ENCODE data around the gene HS6ST1.
A peak's percentile ranks its signal among the peaks of the same experiment; 100 is the strongest.

The HS6ST1 gene

GRCh38 chr2:128341621-128342020, 23.0 kb upstream of the HS6ST1 start:
- H3K4me1 Mint-ChIP-seq (ENCODE audit: low read depth): no peaks in the 10 kb centered on the region
- peaks cover 3% of the 10 kb centered on the region for H3K27me3 Mint-ChIP-seq (ENCODE audit: low read depth)
- peaks cover 26% of the 10 kb centered on the region for H3K9me3 Mint-ChIP-seq
- no peak overlapping the region for H3K4me3 Mint-ChIP-seq
- H3K27ac Mint-ChIP-seq: no peak overlapping the region
- peaks cover 1% of the 10 kb centered on the region for H3K36me3 Mint-ChIP-seq (ENCODE audit: low read depth)

GRCh38 chr2:128332091-128332634, 13.5 kb upstream of the HS6ST1 start:
- Mint-ChIP-seq H3K4me3 (no peak overlapping the region), H3K27me3 (ENCODE audit: low read depth) (peaks cover 7% of the 10 kb centered on the region), H3K9me3 (peaks cover 24% of the 10 kb centered on the region), H3K27ac (no peak overlapping the region), H3K36me3 (ENCODE audit: low read depth) (peaks cover 4% of the 10 kb centered on the region), H3K4me1 (ENCODE audit: low read depth) (no peaks in the 10 kb centered on the region)

- peaks cover 4% of the 10 kb centered on the region for H3K36me3 Mint-ChIP-seq (ENCODE audit: low read depth)
- peaks cover 24% of the 10 kb centered on the region for H3K9me3 Mint-ChIP-seq
- H3K27ac Mint-ChIP-seq: no peak overlapping the region
- no peaks in the 10 kb centered on the region for H3K4me1 Mint-ChIP-seq (ENCODE audit: low read depth)
- peaks cover 4% of the 10 kb centered on the region for H3K27me3 Mint-ChIP-seq (ENCODE audit: low read depth)
- H3K4me3 Mint-ChIP-seq: no peak overlapping the region
Observed at GRCh38 chr2:128330583-128330982, 11.9 kb upstream of the HS6ST1 start.

GRCh38 chr2:128329607-128330006, 10.9 kb upstream of the HS6ST1 start:
- H3K27me3 Mint-ChIP-seq (ENCODE audit: low read depth): peaks cover 4% of the 10 kb centered on the region
- H3K36me3 Mint-ChIP-seq (ENCODE audit: low read depth): peaks cover 4% of the 10 kb centered on the region
- no peak overlapping the region for H3K4me3 Mint-ChIP-seq
- H3K4me1 Mint-ChIP-seq (ENCODE audit: low read depth): no peaks in the 10 kb centered on the region
- no peak overlapping the region for H3K27ac Mint-ChIP-seq
- peaks cover 24% of the 10 kb centered on the region for H3K9me3 Mint-ChIP-seq

GRCh38 chr2:128327180-128327964, 8.7 kb upstream of the HS6ST1 start:
- H3K27me3 Mint-ChIP-seq (ENCODE audit: low read depth): no peaks in the 10 kb centered on the region
- no peak overlapping the region for H3K27ac Mint-ChIP-seq
- peaks cover 13% of the 10 kb centered on the region for H3K9me3 Mint-ChIP-seq
- peaks cover 4% of the 10 kb centered on the region for H3K36me3 Mint-ChIP-seq (ENCODE audit: low read depth)
- H3K4me3 Mint-ChIP-seq: no peak overlapping the region
- no peaks in the 10 kb centered on the region for H3K4me1 Mint-ChIP-seq (ENCODE audit: low read depth)

GRCh38 chr2:128326346-128326745, 7.7 kb upstream of the HS6ST1 start:
- Mint-ChIP-seq H3K36me3 (ENCODE audit: low read depth) (no peaks in the 10 kb centered on the region), H3K4me3 (no peak overlapping the region), H3K4me1 (ENCODE audit: low read depth) (peaks cover 3% of the 10 kb centered on the region), H3K9me3 (peaks cover 2% of the 10 kb centered on the region), H3K27me3 (ENCODE audit: low read depth) (peaks cover 3% of the 10 kb centered on the region), H3K27ac (no peak overlapping the region)

- H3K4me3 Mint-ChIP-seq: no peak overlapping the region
- H3K27me3 Mint-ChIP-seq (ENCODE audit: low read depth): peaks cover 7% of the 10 kb centered on the region
- H3K4me1 Mint-ChIP-seq (ENCODE audit: low read depth): peaks cover 5% of the 10 kb centered on the region
- H3K36me3 Mint-ChIP-seq (ENCODE audit: low read depth): no peaks in the 10 kb centered on the region
- no peak overlapping the region for H3K27ac Mint-ChIP-seq
- H3K9me3 Mint-ChIP-seq: no peaks in the 10 kb centered on the region
Observed at GRCh38 chr2:128325611-128326181, 7.0 kb upstream of the HS6ST1 start.

GRCh38 chr2:128324897-128325410, 6.3 kb upstream of the HS6ST1 start:
- Mint-ChIP-seq H3K27me3 (ENCODE audit: low read depth) (peaks cover 11% of the 10 kb centered on the region), H3K36me3 (ENCODE audit: low read depth) (no peaks in the 10 kb centered on the region), H3K4me3 (no peak overlapping the region), H3K9me3 (no peaks in the 10 kb centered on the region), H3K4me1 (ENCODE audit: low read depth) (peaks cover 6% of the 10 kb centered on the region), H3K27ac (no peak overlapping the region)

GRCh38 chr2:128324008-128324896, 5.6 kb upstream of the HS6ST1 start:
- no peak overlapping the region for H3K27ac Mint-ChIP-seq
- no peaks in the 10 kb centered on the region for H3K9me3 Mint-ChIP-seq
- no peaks in the 10 kb centered on the region for H3K36me3 Mint-ChIP-seq (ENCODE audit: low read depth)
- H3K27me3 Mint-ChIP-seq (ENCODE audit: low read depth): peaks cover 11% of the 10 kb centered on the region
- H3K4me1 Mint-ChIP-seq (ENCODE audit: low read depth): peaks cover 6% of the 10 kb centered on the region
- no peak overlapping the region for H3K4me3 Mint-ChIP-seq

- no peak overlapping the region for H3K27ac Mint-ChIP-seq
- H3K4me3 Mint-ChIP-seq: peak overlapping the region; percentile 74
- H3K4me1 Mint-ChIP-seq (ENCODE audit: low read depth): peaks cover 6% of the 10 kb centered on the region
- no peaks in the 10 kb centered on the region for H3K9me3 Mint-ChIP-seq
- no peaks in the 10 kb centered on the region for H3K36me3 Mint-ChIP-seq (ENCODE audit: low read depth)
- H3K27me3 Mint-ChIP-seq (ENCODE audit: low read depth): peaks cover 11% of the 10 kb centered on the region
Observed at GRCh38 chr2:128323555-128323931, 4.9 kb upstream of the HS6ST1 start.

GRCh38 chr2:128322715-128323554, 4.3 kb upstream of the HS6ST1 start:
- Mint-ChIP-seq H3K27ac (peak overlapping the region; percentile 49), H3K27me3 (ENCODE audit: low read depth) (peaks cover 11% of the 10 kb centered on the region), H3K36me3 (ENCODE audit: low read depth) (no peaks in the 10 kb centered on the region)

GRCh38 chr2:128321784-128322714, 3.4 kb upstream of the HS6ST1 start:
- Mint-ChIP-seq H3K9me3 (no peaks in the 10 kb centered on the region), H3K4me1 (ENCODE audit: low read depth) (peaks cover 11% of the 10 kb centered on the region), H3K27me3 (ENCODE audit: low read depth) (peaks cover 16% of the 10 kb centered on the region), H3K36me3 (ENCODE audit: low read depth) (no peaks in the 10 kb centered on the region), H3K4me3 (peak overlapping the region; percentile 78), H3K27ac (peak overlapping the region; percentile 26)

More at GRCh38 chr2:128322715-128323554, 4.3 kb upstream of the HS6ST1 start:
- Mint-ChIP-seq H3K4me3 (peak overlapping the region; percentile 74), H3K4me1 (ENCODE audit: low read depth) (peaks cover 6% of the 10 kb centered on the region), H3K9me3 (no peaks in the 10 kb centered on the region)
